GM13977 (cell line): ENCODE results near the gene MAGEA9B.
"Not testable (repeated sequence)": the region's sequence is repeated elsewhere in the genome, so short reads cannot be mapped to it uniquely, and the experiment has no call there.

Source experiments
- DNase-seq: peaks from one replicate; pipeline ENCODE4 v3.0.0; 2012; ENCODE audit warnings: low spot score
- in situ Hi-C: fragments of 300-500 bp; cut with MboI; formaldehyde crosslinking; loops from one replicate; pipeline ENCODE4 v1.12.0; 2022; ENCODE audit warnings: low sequenced_read_pairs, low pct_unique_long_range_greater_than_20kb, mixed read lengths, inconsistent platforms; ENCODE audit not compliant: unreplicated experiment
- TF ChIP-seq, protein P1 (sequence below): IDR thresholded peaks from 2 replicates; pipeline ENCODE4 v1.5.1; 2012; ENCODE audit warnings: mild to moderate bottlenecking, control low read depth; ENCODE audit not compliant: insufficient read depth; ENCODE audit errors: extremely low read depth, missing control alignments

The MAGEA9B gene

DNA sequence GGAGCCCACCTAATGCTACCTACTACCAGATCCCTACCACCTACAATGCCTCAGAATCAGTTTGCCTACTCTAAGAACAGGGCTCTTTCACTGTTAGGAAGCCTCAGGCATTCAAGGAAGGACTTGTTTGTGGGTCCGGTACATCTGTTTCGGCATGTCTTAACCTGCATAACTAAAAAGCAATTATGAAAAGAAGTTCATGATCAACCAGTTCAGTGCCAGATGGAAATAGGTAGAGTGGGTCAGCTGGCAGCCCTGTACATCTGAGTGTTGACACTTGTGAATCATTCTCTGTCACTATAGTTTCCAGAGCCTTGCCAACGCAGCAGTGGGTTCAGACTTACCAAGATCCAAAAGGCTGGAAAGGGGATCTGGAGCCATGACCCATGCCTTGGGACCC is 41.0 kb upstream of the MAGEA9B start:
- in situ Hi-C loops: no loop called here
- no peak for DNase-seq

DNA sequence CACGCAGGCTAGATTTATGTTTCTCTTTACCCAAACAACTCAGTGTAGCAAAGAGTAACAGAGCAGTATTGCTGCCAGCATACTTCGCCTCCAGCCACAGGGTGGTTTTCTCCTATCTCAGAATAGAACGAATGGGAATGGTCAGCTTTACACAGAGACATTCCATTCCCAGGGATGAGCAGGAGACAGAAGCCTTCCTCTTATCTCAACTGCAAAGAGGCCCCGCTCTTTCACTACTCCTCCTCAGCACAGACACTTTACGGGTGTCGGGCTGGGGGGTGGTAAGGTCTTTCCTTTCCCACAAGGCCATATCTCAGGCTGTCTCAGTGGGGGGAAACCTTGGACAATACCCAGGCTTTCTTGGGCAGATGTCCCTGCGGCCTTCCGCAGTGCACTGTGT is 39.6 kb upstream of the MAGEA9B start:
- DNase-seq, in situ Hi-C loops: not testable (repeated sequence)

More for the DNA sequence above, 41.0 kb upstream of the MAGEA9B start:
- TF ChIP-seq, protein P1, sequence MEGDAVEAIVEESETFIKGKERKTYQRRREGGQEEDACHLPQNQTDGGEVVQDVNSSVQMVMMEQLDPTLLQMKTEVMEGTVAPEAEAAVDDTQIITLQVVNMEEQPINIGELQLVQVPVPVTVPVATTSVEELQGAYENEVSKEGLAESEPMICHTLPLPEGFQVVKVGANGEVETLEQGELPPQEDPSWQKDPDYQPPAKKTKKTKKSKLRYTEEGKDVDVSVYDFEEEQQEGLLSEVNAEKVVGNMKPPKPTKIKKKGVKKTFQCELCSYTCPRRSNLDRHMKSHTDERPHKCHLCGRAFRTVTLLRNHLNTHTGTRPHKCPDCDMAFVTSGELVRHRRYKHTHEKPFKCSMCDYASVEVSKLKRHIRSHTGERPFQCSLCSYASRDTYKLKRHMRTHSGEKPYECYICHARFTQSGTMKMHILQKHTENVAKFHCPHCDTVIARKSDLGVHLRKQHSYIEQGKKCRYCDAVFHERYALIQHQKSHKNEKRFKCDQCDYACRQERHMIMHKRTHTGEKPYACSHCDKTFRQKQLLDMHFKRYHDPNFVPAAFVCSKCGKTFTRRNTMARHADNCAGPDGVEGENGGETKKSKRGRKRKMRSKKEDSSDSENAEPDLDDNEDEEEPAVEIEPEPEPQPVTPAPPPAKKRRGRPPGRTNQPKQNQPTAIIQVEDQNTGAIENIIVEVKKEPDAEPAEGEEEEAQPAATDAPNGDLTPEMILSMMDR: no peak

DNA sequence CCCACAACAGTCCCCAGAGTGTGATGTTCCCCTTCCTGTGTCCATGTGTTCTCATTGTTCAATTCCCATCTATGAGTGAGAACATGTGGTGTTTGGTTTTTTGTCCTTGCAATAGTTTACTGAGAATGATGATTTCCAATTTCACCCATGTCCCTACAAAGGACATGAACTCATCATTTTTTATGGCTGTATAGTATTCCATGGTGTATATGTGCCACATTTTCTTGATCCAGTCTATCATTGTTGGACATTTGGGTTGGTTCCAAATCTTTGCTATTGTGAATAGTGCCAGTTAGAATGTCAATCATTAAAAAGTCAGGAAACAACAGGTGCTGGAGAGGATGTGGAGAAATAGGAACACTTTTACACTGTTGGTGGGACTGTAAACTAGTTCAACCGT is 32.4 kb upstream of the MAGEA9B start:
- DNase-seq: not testable (repeated sequence)

DNA sequence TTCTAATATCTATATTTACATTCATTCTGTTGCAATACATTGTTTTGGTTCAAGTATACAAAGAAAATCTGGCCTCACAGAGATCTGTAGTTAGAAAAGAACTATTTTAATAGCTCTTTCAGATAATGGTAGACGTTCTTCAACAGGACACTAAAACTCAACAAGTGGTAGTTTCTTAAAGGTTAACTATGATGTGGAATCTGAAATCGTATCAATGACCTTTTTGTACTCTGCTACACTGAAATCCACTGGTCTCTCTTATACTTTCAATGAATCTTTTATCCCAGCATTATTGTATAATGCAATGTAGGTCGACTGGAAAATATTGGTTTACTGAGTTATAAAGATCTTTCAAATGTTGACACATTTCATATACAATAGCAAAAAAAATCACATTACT is 31.6 kb upstream of the MAGEA9B start:
- in situ Hi-C loops: no loop called here
- DNase-seq: no peak

More for the DNA sequence above, 32.4 kb upstream of the MAGEA9B start:
- in situ Hi-C loops: not testable (repeated sequence)

DNA sequence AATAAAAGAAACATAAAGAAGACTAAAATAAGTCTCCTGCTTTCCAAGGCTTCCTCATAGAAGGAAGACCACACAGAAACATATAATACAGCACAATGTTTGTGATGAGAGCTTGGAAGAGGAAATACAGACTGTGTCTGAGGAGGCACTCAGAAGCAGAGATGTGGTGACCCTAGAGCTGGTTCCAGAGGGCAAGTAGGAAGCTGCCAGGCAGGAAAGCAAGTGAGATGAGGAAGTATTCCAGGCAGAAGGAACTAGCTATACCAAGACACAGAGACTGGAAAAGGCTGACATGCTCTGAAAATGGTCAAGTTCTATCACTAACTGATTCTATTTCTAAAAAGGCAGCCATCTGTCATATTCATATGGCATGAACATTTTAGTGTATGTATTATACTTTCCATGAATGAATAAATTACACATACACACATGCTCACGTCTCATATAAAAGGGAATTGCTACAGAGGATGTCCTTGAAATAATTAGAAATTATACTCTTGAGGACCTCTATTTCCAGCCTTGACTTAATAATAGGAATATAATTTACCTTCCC is 24.4 kb upstream of the MAGEA9B start:
- in situ Hi-C loops: no loop called here
- TF ChIP-seq, protein P1: no peak

More for the DNA sequence above, 31.6 kb upstream of the MAGEA9B start:
- TF ChIP-seq, protein P1: no peak

DNA sequence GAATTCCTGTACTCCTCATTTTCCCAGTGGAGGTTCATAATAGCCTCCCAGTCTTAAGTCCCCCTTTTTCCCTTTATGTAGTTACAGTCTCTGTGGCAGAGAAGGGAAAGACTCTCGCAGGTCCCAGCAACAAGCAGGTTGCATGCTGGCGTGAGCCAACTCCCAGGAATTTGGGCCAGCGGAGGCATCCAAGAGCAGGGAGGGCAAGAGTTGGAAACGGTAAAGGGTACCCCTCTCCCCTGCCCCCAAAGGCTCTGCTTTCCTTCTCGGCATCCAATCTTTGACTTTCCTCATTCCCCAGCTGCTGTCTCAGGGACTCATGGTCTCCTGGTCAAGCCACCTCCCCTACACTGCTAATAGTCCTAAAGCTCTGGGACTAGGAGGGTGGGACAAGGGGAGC is 23.3 kb upstream of the MAGEA9B start:
- no peak for DNase-seq
- in situ Hi-C loops: no loop called here
- TF ChIP-seq, protein P1: no peak

More for the DNA sequence above, 24.4 kb upstream of the MAGEA9B start:
- DNase-seq: no peak

DNA sequence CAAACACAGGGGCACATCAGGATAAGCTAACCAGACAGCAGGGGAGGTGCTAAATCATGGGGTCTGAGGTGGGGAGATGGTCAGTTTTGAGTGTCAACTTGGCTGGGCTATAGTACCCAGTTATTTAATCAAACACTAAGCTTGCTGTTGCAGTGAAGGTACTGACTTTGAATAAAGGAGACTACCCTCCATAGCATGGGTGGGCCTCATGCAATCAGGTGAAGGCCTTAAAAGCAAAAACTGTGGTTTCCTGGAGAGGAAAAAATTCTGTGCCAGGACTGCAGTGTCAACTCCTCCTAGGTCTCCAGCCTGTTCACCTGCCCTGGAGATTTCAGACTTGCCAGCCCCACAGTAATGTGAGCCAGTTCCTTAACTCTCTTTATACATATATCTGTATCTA is 20.4 kb upstream of the MAGEA9B start:
- DNase-seq: no peak
- in situ Hi-C loops: no loop called here
- TF ChIP-seq, protein P1: no peak

DNA sequence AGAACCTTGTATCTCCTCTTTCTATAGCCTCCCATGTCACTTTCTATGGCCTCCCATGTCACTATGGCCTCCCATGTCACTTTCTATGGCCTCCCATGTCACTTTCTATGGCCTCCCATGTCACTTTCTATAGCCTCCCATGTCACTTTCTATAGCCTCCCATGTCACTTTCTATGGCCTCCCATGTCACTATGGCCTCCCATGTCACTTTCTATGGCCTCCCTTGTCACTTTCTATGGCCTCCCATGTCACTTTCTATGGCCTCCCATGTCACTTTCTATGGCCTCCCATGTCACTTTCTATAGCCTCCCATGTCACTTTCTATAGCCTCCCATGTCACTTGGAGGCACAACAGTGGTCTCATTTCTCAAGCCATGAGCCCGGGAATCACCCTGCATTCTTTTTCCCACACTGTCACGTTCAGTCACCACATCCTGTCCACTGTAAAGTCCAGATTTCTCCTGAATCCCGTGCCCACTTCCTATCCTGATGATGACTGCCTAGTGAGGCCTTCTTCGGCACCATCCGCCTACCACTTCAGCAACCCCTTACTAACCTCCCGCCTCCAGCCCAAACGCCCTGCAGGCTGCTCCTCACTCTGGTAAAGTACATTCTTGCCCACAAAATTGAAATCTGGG is 18.1 kb upstream of the MAGEA9B start:
- in situ Hi-C loops, DNase-seq: not testable (repeated sequence)

DNA sequence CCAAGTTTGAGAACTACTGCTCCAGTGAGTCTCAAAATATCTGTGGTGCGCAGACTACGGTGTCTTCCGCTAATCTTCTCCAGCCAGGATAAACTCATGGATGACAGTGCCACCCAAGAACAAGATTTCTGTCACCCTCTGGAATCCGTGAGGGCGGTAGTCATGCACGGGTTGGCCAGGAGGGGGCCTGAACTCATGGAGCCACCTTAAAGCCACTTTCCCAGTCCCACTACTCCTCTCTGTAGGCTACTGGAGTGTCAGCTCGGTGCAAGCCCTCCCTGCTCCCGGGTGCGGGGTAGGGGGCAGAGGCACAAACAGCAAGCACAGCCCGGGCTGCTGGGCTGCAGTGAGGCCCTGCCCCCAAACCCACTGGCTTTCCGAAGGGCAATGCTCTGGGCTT is 11.3 kb upstream of the MAGEA9B start:
- in situ Hi-C loops, DNase-seq: not testable (repeated sequence)

DNA sequence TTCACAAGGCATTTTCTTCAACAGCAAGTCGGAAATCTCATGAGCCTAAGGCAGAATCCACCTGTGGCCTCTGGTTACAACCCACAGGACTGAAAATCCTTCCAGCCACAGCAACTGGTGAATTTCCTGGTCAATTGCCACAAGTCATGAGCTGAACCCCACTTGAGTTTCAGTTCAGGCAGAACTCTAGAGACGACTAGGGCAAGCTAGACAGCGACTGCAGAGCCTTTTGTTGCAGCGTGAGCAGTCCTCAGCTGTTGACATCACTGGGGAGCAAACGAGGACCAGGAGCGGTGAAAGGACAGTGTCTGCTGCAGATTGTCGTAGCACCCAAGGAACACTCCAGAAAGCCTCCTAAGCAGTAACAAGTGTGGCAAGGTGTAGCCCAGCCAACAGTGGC is 8.7 kb upstream of the MAGEA9B start:
- DNase-seq, in situ Hi-C loops: not testable (repeated sequence)

DNA sequence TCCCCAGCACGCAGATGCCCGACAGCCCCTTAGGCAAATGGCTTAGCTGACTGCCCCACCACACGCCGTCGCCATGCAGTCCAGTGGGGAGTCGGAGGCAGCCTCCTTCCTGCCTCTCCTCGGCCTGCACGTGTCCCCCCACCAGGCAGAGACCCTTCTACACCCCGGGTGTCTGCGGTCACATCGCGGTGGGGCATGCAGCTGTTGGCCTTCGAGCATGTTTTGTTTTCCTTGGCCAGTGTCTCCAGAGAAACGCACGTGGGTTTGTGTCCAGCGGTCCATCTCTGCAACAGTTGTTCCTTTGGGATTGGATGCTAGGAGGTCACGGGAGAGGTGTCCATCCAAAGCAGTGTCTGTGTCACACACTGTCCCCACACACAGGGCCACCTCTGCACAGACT is 8.0 kb upstream of the MAGEA9B start, which contains the start of gene HSFX2:
TSS of gene HSFX2 (minus strand) at position 101 of the 400 bp plus-strand sequence. CDS start 614 bp downstream, outside the sequence.
- DNase-seq, in situ Hi-C loops: not testable (repeated sequence)

DNA sequence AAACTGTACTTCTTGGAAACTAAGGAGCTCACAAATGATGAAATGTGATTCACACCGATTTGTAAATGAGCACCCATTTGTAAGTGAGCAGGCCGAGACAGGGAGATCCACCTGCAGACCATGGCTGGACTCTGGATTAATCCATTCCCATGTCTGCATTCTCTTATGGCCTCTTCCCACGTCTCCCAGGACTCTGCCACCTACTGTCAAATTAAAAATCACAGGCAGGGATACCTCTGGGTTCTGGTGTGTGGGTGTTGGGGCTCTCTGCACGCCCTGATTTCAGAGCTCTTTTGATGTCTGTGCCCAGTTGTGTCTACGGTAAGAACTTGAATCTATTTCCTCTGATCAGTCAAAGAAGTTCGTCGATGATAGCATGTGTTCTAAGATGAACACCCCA is 3.7 kb upstream of the MAGEA9B start:
- in situ Hi-C loops, DNase-seq: not testable (repeated sequence)
